NCI-H345 treated with DMSO at 0.1 percent for 48 hours (cell line): Measurements from ENCODE around the gene IFT27.
"Not testable (repeated sequence)": the region's sequence is repeated elsewhere in the genome, so short reads cannot be mapped to it uniquely, and the experiment has no call there.

ENCODE experiments used
- DNase-seq: peaks from one replicate; lab custom pipeline; 2025; ENCODE audit not compliant: unreplicated experiment; lab: John Stamatoyannopoulos, UW

The IFT27 gene

GRCh38 chr22:36765131-36765942 is 10.6 kb downstream of the IFT27 start:
- DNase-seq: no peak

- no peak for DNase-seq
These were observed 11.3 kb downstream of the IFT27 start for GRCh38 chr22:36764641-36765040.

DNA sequence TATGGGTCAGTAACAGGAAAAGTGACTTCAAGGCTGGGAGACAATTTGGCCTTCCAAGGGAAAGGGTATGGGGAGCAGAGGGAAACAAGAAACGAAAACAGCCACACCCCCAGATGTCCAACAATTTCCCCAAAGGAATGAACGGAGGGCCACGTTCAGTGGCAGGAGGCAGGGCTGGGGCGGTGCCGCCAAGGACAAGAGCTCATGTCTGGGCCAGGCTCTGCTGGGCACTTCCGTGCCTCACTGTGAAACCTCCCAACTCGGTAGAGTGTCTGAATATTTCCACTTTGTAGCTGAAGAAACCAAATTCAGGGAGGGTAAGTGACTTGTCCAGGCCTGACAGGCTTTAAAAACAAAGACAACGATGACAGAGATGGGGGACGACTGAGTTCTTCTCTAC is 11.9 kb downstream of the IFT27 start:
- no peak for DNase-seq

DNA sequence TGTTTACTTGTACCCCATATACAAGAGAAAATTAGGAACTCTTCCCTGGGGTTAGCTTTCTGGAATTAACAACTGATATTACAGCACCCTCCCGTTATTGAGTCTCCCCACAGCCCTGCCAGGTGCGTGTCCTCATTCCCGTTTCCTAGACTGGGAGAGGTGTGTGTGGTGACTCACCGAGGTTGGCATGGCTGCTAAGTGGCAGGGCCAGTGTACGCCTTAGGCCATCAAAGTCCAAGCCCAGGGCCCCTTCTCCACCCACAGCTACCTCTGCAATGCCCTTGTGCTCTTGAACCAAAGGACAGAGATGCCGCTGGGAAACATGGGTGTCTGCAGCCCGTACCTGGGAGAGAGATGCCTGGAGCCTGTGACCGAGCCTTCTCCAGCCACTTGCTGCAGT is 12.3 kb downstream of the IFT27 start:
- no peak for DNase-seq

DNA sequence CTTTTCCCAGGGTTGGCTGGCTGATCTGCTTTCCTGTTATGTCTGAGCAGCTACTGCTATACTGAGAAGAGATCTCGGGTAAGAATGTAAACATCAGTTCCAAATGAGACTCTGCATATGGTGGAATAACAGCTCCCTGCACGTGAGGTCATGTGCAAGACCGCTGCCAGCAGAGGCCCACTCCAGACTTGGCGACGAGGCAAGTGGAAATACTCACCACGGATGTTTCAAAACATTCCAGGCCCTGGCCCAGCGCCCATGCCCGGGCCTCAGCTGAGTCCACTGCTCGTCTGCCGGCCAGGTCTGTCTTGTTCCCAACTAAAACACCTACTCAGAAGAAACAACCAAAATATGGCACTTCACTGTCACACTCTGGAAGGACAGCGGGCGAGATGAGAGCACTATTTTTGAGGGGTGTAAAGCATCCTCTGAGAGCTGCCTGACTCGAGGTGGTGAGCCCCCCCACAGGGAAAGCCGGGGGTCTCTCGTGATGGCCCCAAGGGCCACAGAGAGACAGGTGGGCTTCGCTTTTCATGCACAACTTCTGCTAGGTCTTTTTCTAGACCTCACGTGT is 13.1 kb downstream of the IFT27 start:
- no peak for DNase-seq

- DNase-seq: no peak
These were observed 14.2 kb downstream of the IFT27 start for GRCh38 chr22:36761553-36762240.

GRCh38 chr22:36760786-36761185 is 15.1 kb downstream of the IFT27 start:
- DNase-seq: no peak

DNA sequence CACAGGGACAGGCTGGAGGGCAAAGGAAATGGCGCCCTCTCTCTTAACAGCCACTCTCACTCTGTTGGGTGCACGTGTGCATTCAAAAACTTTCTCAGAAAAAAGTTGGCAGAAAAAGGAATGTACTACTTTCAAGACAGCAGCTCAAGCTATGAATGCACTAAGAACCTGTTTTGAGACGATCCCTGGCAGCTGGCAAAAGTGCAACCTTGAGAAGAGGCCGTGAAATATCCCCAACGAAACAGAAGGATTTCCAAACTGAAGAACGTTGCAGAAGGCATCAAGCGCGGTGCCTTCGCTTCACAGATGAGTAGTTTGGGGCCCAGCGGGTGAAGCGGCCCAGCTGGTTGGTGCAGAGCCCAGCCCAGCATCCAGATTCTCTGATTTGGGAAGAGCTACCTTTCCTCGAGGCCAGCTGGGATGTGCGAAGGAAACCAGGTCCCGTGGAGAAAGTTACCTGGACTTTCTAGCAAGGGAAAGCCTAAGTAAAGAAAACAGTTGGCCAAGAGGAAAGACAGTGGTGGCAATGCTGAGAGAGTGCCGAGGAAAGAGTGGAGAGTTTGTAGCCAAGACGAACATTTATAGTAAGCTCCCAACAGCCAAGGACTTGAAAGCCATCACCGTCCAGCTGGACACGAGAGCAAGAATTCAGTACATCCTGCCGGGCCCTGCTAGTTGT is 16.3 kb downstream of the IFT27 start:
- no peak for DNase-seq

GRCh38 chr22:36758792-36759271 is 17.1 kb downstream of the IFT27 start:
- no peak for DNase-seq

- peak; percentile 44 for DNase-seq
These were observed 18.2 kb downstream of the IFT27 start for GRCh38 chr22:36757668-36758211.

DNA sequence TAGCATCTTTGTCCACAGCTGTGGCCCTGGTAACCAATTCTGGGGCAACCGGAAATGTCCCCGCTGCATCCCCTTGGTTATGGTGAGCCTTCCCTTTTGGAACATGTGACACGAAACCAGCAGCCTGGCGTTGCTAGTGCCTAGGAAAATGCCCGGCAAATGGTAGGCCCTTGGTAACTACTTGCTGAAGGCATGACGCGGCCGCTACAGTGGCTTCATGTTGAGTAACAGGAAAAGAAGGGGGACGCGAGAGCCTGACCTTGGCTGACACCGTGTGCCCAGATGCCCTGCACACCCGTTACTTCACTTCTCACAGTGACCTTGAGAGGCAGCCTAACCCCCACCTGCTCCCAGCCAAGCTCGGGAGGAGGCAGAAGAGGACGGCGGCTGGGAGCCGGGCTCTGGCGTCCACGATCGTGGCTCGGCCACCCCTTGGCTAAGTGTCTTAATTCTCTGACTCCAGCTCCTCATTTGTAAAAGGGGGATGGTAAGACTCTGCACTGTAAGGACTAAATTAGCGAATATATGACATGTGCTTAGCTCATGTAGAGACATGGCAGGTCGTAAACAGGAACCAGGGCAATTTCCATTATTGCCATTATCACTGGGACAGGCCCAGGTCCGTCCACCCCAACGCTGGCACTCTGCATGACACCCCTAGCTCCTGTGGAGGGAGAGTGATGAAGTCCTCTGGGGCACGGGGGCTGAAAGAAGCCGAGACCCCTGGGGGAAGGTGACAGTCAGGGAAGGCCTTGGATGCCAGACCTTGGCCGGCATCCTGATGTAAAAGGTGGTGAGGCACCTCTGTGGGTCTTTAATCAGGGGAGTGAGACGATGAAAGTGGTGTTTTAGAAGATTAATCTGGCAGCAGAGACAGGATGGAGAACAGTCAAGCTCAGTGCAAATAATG is 18.9 kb downstream of the IFT27 start:
- no peak for DNase-seq

DNA sequence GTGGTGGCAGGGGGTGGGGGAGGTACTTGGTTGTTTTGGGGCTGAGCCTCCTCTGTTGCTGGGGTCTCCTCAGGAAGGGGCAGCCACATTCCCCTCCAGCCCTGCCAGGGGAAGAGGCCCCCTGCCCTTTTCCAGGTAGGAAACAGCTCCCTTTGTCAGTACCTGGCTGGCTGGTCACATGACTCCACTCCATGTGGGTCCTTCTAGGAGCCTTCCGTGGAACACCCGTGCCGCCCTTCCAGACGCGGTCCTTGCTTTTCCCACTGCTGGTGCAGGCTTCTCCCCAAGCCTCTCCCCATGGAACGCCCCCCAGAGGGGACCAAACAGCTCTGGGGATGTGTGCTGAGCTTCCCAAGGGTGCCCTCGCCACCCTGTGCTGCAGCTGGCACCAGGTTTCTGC is 19.9 kb downstream of the IFT27 start:
- no peak for DNase-seq

- no peak for DNase-seq
These were observed 20.6 kb downstream of the IFT27 start for GRCh38 chr22:36755316-36755715.

- DNase-seq: not testable (repeated sequence)
These were observed 21.0 kb downstream of the IFT27 start for GRCh38 chr22:36754881-36755280.

- no peak for DNase-seq
These were observed 22.0 kb downstream of the IFT27 start for GRCh38 chr22:36753916-36754315.

DNA sequence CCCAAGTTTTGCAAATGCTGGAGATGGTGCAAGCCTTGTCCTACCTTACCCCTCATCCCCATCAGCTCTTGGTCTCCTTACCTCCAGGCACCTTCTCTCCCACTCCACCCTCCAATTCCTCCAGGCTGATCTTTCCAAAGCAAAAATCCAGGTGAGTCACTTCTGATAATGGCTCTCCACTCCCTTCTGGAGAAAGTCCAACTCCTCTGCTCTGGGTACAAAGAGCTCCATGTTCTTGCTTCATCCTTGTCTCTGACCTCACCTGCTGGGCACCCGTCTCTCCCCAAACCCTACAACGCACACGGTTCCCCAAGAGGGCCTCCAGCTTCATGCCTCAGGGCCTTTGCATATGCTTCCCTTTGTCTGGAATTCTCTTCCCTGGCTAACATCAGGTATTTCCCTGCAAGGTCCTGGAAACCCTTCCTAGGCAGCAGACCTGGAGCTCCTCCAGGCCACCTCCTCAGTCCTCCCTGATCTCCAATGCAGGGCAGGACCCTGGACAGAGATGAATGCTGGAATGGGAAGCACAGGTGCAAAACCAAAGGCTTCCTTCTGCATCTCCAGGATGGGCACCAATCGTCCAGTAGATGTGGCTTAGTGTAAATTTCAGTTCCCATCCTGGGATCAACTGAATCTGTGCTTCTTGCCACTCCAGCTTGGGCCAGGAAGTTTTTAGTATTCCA is 22.7 kb downstream of the IFT27 start:
- DNase-seq: no peak

DNA sequence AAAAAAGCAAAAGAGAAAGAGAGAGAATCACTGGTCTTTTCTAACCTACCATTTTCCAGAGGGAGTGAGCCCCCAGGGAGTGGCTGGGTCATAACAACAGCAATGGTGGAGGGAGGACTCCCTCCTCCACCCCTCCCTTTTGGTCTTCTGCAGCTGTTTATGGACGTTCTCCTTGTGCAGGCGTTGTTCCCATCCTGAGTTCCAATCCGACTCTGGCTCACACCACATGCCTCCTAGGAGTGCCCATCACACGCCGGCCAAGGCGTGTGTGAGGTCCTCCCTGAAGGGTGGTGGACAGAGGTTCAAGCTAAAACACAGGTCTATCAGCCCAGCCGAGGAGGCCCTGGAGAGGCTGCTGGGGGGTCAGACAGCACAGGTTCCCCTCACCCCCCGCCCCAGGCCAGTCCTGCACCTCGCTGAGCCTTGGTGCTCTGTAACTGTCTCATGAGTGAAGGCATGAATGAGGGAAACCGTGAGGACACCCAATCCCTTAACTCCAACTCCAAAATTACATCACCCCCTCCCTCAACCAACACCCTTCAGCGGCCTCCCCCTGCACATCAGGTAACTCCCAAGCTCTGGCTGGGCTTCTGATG is 29.4 kb downstream of the IFT27 start:
- DNase-seq: no peak

- no peak for DNase-seq
These were observed 30.5 kb downstream of the IFT27 start for GRCh38 chr22:36745301-36745995.

DNA sequence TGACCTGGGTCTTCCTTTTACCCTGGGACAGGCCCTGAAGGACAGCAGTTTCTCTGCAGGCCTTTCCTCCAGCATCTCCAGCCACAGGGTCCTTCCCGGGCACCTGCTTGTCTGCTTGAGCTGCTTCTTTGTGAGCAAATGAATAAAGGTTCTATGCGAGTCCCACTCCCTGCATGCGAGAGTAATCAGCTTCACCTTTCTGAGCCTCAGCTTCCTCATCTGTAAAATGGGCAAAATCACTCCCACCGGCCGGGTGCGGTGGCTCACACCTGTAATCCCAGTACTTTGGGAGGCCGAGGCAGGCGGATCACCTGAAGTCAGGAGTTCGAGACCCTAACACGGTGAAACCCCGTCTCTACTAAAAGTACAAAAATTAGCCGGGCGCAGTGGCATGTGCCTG is 31.1 kb downstream of the IFT27 start:
- no peak for DNase-seq
